HG03103 (cell line): ENCODE results near the gene ALK.
A peak's percentile ranks its signal among the peaks of the same experiment; 100 is the strongest.

Experiments used
- ATAC-seq: cut with Tn5 transposase; IDR thresholded peaks from one replicate; pipeline ENCODE4 v1.9.1; 2021; ENCODE audit warnings: low read depth; ENCODE audit not compliant: unreplicated experiment

Gene ALK

GRCh38 chr2:29353403-29353991, 567.9 kb downstream of the ALK start:
- ATAC-seq, result no peak

GRCh38 chr2:29351916-29352591, 569.3 kb downstream of the ALK start:
- no peak for ATAC-seq

GRCh38 chr2:29351248-29351647, 570.1 kb downstream of the ALK start:
- ATAC-seq, result no peak

GRCh38 chr2:29349316-29350030, 571.9 kb downstream of the ALK start:
- ATAC-seq, result no peak

DNA sequence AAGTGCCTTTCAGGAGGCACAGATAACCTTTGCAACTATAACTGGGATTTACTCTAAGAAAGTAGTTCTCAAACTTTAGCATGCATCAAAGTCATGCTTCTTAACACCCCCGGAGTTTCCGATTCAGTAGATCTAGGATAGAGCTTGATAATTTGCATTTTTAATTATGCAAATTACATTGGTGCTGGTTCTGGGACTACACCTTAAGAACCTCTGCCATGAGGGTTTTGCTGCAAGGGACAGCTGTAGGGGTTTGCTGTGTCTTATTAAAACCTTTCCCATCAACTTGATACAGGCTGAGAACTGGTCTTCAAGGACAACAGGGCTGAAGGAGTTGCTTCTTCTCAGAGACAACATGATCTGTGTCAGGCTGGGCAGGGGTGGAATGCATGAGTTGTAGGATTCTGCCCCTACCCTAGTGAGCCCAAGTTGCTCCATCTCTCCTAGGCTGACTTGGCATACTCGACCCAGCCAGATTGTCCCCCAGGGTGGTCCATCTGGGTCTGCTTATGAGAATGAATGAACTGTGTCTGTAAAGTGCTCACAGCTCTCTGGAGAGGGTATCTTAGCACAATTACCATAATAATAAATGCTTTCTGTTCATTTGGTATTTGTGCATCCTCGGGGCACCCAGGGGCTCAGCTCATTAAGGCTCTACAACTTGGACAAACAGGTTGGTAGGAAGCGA, 573.5 kb downstream of the ALK start:
- no peak for ATAC-seq

GRCh38 chr2:29345236-29345635, 576.1 kb downstream of the ALK start:
- no peak for ATAC-seq

- no peak for ATAC-seq
These were observed 577.6 kb downstream of the ALK start for GRCh38 chr2:29343830-29344229.

- no peak for ATAC-seq
These were observed 584.8 kb downstream of the ALK start for GRCh38 chr2:29336341-29337241.

DNA sequence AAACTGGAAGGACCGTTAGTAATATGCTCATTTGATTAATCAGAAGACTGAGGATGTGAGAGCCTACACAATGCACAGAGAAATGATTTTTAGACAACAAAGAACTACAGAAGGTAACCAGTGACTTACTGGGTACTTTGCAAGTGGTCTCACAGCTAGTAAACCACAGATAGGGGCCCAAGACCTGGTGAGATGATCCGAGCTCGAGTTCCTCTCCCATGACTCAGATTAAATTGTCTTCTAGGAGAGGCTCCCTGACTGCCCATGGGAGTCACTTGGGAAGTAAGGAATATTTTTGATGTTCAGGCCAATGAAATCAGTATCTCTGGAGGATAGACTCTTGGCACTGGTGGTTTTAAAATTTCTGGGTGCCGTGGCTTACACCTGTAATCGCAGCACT, 586.0 kb downstream of the ALK start:
- no peak for ATAC-seq

DNA sequence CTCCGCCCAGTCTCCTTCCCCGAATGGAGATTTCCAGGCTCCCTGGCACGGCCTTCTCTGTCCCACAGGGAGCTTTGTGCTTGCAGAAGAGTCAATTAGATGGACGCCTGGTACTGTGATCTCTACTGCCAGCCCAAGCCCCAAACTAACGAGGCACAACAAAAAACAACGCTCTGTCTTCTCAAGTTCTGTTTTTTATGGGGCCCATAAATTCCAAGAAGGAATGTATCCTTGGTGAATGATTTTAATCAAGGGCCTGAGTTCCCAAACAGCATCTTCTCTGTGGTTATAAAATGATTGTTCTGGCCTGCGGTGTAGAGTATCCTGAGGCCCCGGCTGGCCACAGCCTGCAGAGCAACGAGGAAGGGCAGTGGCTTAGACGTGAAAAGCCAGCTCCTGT, 586.7 kb downstream of the ALK start:
- ATAC-seq, result no peak

GRCh38 chr2:29332540-29332939, 588.8 kb downstream of the ALK start:
- no peak for ATAC-seq

DNA sequence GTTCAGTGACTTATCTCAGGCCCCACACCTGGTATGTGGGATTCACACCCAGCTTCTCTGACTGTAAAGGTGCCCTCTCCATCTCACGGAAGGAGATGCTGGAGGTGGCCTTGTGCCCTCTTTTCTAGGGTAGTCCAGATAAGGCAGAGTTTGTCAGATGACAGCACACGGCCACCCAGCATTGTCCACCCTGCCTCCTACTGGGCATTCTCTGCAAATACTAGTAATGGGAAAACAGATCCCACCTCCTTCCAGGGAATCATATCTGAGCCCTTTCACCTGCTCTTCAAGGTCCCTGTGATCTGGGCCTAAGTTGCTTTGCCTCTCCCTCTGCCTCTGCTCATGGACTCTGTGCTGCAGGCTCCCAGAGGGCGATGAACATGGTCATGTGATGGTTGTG, 591.5 kb downstream of the ALK start:
- ATAC-seq, result no peak

DNA sequence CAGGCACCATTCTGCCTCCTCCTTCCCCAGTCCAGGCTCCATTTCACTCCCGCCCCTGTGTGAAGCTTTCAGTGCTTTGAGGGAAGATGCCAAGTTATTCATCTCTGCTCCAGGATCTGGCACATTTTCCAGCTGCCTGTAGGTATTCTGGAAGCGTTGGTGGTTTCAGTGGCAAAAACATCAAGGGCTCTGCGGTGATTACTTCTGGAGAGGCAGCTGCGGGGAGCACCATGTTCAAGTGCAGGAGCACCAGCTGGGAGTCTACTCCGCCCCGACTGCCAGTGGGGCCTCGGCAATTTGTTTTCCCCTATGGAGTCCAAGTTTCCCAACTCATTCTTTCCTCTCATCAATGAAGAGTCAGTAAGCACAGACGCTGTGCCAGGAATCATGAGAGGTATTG, 594.5 kb downstream of the ALK start:
- ATAC-seq, result no peak

DNA sequence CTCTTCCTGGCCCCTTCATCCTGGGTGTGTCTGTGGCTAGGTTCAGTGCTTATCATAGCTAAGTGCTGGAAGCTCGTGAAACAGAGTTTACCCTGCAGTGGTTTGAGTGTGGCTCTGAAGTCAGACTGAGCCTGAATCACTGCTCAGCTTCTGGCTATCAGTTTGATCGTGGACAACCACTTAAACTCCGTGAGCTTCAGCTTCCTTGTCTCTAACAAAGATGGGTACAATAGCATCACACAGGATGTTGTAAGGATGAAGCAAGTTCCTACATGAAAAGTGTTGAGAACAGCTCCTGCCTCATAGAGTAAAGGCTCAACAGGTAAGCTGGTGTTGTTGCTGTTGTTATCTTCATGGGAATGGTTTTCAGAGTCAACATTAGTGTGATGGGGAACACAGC, 595.8 kb downstream of the ALK start:
- ATAC-seq, result no peak

- ATAC-seq, result no peak
These were observed 597.4 kb downstream of the ALK start for GRCh38 chr2:29323961-29324360.

GRCh38 chr2:29323301-29323700, 598.1 kb downstream of the ALK start:
- no peak for ATAC-seq

DNA sequence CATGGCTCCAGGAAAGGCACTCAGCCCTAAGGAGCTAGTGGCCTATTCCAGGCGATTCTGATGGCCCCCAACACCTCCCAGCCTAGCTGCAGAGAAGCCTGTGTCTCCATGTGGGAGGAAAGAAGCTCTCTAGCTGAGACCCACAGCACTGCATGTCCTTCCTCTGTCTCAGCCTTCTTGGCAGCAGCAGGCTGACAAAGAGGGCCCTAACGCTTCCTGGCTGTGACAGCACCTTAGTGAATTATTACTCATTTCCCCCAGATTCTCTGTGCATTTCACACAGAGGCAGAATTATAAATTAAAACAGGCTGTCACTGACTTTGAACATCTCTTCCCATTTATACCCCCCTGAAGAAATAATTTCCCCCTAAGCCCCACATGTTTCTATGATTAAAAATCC, 599.4 kb downstream of the ALK start:
- no peak for ATAC-seq

DNA sequence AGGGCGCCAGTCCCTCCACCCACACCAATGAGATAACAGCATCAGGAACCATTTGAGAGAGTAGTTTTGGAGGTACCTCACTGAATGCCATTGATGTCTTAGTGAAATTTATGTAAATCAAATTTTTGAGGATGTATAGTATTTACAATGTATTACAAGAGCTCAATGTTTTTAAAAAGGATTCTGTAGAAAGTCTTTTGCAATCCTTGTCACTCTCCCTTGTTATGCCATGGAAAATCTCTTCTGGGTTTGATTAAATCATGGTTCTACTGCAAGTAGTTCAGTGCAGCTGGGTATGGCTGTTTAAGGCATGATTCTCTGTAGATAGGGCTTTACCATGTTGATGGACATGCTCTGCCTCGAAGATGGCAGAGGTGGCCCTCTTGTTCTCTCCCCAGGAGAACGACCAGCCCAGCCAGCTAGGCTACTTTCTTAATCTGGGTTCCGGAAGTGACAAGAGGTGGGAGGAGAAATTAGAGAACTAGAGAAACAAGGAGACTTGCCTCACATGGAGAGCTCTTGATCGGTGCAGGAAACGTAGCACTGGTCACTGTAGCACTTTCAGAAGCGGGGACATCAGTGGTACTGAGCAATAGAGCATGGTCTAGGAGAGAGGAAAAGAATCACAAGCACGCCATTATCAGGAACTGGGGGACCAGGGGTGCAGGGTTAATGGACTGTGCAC, 603.4 kb downstream of the ALK start:
- no peak for ATAC-seq

GRCh38 chr2:29317077-29317517, 604.3 kb downstream of the ALK start:
- peak; percentile 43 for ATAC-seq
